Lower leg skin (tissue), 3 donors: ENCODE data around the gene PFDN1.

Experiments used
- POLR2A ChIP-seq, 2 donors: fragments of 450-650 bp; IDR thresholded peaks; one replicate each; pipeline ENCODE4 v1.6.1; 2016 to 2017; ENCODE audit warnings: antibody characterized with exemption in 2 of 2, mild to moderate bottlenecking in 1 of 2, moderate library complexity in 1 of 2
- TF ChIP-seq, protein P1 (sequence below), 3 donors: fragments of 450-650 bp; IDR thresholded peaks; one replicate each; pipeline ENCODE4 v1.5.1; 2016; ENCODE audit warnings: antibody characterized with exemption in 3 of 3, mild to moderate bottlenecking in 3 of 3, moderate library complexity in 2 of 3

DNA sequence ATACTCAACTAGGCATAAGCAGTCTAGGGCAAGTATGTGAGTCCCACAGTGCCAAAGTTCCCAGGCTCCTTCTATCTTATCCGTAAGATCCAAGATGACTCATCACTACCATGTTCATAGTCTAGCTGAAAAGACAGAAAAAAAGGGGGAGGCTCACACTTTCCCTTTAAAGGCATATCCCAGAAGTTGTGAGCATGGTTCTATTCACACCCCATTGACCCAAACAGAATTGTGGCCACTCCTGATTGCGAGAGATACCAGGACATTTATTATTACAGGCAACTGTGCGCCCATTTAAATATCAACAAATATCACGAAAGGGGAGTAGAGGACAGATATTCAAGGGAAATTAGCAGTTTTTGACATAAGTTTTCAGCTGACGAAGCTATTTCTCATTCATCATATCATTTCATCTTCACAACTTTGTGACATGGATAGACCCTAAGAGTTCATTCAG lies 8.1 kb upstream of the PFDN1 start:
- no peak for TF ChIP-seq POLR2A (IDR thresholded peaks at IDR 0.05)
- TF ChIP-seq, protein P1, sequence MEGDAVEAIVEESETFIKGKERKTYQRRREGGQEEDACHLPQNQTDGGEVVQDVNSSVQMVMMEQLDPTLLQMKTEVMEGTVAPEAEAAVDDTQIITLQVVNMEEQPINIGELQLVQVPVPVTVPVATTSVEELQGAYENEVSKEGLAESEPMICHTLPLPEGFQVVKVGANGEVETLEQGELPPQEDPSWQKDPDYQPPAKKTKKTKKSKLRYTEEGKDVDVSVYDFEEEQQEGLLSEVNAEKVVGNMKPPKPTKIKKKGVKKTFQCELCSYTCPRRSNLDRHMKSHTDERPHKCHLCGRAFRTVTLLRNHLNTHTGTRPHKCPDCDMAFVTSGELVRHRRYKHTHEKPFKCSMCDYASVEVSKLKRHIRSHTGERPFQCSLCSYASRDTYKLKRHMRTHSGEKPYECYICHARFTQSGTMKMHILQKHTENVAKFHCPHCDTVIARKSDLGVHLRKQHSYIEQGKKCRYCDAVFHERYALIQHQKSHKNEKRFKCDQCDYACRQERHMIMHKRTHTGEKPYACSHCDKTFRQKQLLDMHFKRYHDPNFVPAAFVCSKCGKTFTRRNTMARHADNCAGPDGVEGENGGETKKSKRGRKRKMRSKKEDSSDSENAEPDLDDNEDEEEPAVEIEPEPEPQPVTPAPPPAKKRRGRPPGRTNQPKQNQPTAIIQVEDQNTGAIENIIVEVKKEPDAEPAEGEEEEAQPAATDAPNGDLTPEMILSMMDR (IDR thresholded peaks at IDR 0.05): no peak
